Endothelial cell of umbilical vein (primary cell): ENCODE data around the gene UBXN11. TPM values are rescaled to one million over a fixed set of nuclear protein-coding genes. Genes with fewer than 3 reads are reported as not detected.

Source experiments
- BruUV-seq: library from RNA; stranded (reverse); fragments of 400-500 nt; replicated peaks from 2 replicates; lab custom pipeline; 2021; lab: Mats Ljungman, UMichigan
- CTCF ChIA-PET: fragments of 300-600, 350-600 bp; sonication (Branson Sonifier 250); formaldehyde crosslinking; loops from one replicate; lab custom pipeline; 2021; ENCODE audit warnings: antibody characterized with exemption, inconsistent platforms; lab: Charles Lee
- POLR2A ChIA-PET: fragments of 300-600, 350-600 bp; sonication (Branson Sonifier 250); formaldehyde crosslinking; loops from one replicate; lab custom pipeline; 2021; ENCODE audit warnings: antibody characterized with exemption, inconsistent platforms; lab: Charles Lee
- DNase-seq: peaks from one replicate; pipeline ENCODE4 v3.0.0-alpha.2; 2011; ENCODE audit warnings: low read depth, low spot score
- FAIRE-seq: peaks from 2 replicates; lab custom pipeline; 2011; peaks lifted over from hg19 to GRCh38; lab: Jason Lieb, UNC
- H2AFZ ChIP-seq: 2 replicates; pipeline ENCODE4 v1.6.0; 2012; ENCODE audit warnings: low read depth, low read length, control low read depth, inconsistent platforms
- H3K27ac ChIP-seq: 2 replicates; pipeline ENCODE4 v1.5.1; 2011; ENCODE audit warnings: low read depth, mild to moderate bottlenecking, control low read depth, low read length, moderate library complexity; ENCODE audit not compliant: insufficient read depth
- H3K27me3 ChIP-seq, 2 experiments: 2 replicates each; pipeline versions ENCODE4 v1.6.0 to v1.6.1; 2011; ENCODE audit warnings: low read length in 2 of 2, mixed read lengths in 1 of 2; ENCODE audit not compliant: control insufficient read depth in 2 of 2, insufficient read depth in 2 of 2
- H3K36me3 ChIP-seq, 2 experiments: 2 replicates in 1 of 2; 3 replicates in 1 of 2; pipeline ENCODE4 v1.5.1; 2011; ENCODE audit warnings: low read length in 2 of 2, mild to moderate bottlenecking in 1 of 2, moderate library complexity in 1 of 2; ENCODE audit not compliant: control insufficient read depth in 2 of 2, insufficient read depth in 2 of 2; ENCODE audit errors: extremely low read depth in 1 of 2
- H3K4me1 ChIP-seq: 3 replicates; pipeline ENCODE4 v1.5.1; 2011; ENCODE audit warnings: mild to moderate bottlenecking, low read length; ENCODE audit not compliant: control insufficient read depth, insufficient read depth; ENCODE audit errors: extremely low read depth
- H3K4me2 ChIP-seq: 2 replicates; pipeline ENCODE4 v1.6.1; 2011; ENCODE audit warnings: low read length, control low read depth, mixed read lengths; ENCODE audit not compliant: insufficient read depth
- H3K4me3 ChIP-seq, 3 experiments: fragments of 200-600 bp in 1 of 3; sonication (generic), shearing (Covaris generic) in 1 of 3; replicated peaks in 1 of 3; 2 replicates each; pipeline ENCODE4 v1.5.1; 2011 to 2016; ENCODE audit warnings: control low read depth in 3 of 3, low read length in 3 of 3, mild to moderate bottlenecking in 2 of 3, inconsistent platforms in 1 of 3, low read depth in 1 of 3, moderate library complexity in 1 of 3; ENCODE audit not compliant: insufficient read depth in 1 of 3
- H3K79me2 ChIP-seq: 2 replicates; pipeline ENCODE4 v1.6.0; 2012; ENCODE audit warnings: low read length, inconsistent platforms; ENCODE audit not compliant: control insufficient read depth, insufficient read depth
- H3K9ac ChIP-seq: replicated peaks from 2 replicates; pipeline ENCODE3; 2011; ENCODE audit warnings: low read length, control low read depth; ENCODE audit not compliant: insufficient read depth; ENCODE audit errors: extremely low read depth
- H3K9me1 ChIP-seq: replicated peaks from 3 replicates; pipeline ENCODE4 v1.6.0; 2011; ENCODE audit warnings: mild to moderate bottlenecking, low read length; ENCODE audit not compliant: control insufficient read depth, insufficient read depth; ENCODE audit errors: extremely low read depth
- H3K9me3 ChIP-seq: replicated peaks from 2 replicates; pipeline ENCODE4 v1.5.1; 2012; ENCODE audit warnings: low read length, inconsistent platforms; ENCODE audit not compliant: control insufficient read depth, insufficient read depth
- H4K20me1 ChIP-seq: replicated peaks from 2 replicates; pipeline ENCODE3; 2011; ENCODE audit warnings: mild to moderate bottlenecking, low read length; ENCODE audit not compliant: control insufficient read depth, insufficient read depth; ENCODE audit errors: extremely low read depth
- EZH2 ChIP-seq: IDR thresholded peaks from 2 replicates; pipeline ENCODE4 v1.6.1; 2012; ENCODE audit warnings: borderline replicate concordance, low read depth, mild to moderate bottlenecking, moderate library complexity, low read length, inconsistent platforms; ENCODE audit not compliant: severe bottlenecking
- FOS ChIP-seq: IDR thresholded peaks from 2 replicates; pipeline ENCODE4 v1.6.1; 2011; ENCODE audit warnings: mild to moderate bottlenecking, low read length, moderate library complexity, borderline replicate concordance; ENCODE audit not compliant: insufficient read depth
- GATA2 ChIP-seq: IDR thresholded peaks from 2 replicates; pipeline ENCODE4 v1.7.0; 2011; ENCODE audit warnings: low read depth, mild to moderate bottlenecking, moderate library complexity, mixed read lengths, low read length; ENCODE audit not compliant: insufficient read length, insufficient read depth
- JUN ChIP-seq: IDR thresholded peaks from 2 replicates; pipeline ENCODE4 v1.6.1; 2011; ENCODE audit warnings: borderline replicate concordance, low read depth; ENCODE audit not compliant: insufficient read length, insufficient read depth
- MYC ChIP-seq: IDR thresholded peaks from one replicate; pipeline ENCODE4 v1.6.1; 2011; ENCODE audit warnings: mild to moderate bottlenecking, low read depth, low read length
- POLR2A ChIP-seq: IDR thresholded peaks from 2 replicates; pipeline ENCODE4 v1.6.1; 2012; ENCODE audit warnings: low read depth, mild to moderate bottlenecking, control low read depth, low read length
- POLR2AphosphoS5 ChIP-seq: IDR thresholded peaks from 2 replicates; pipeline ENCODE4 v1.6.1; 2012; ENCODE audit warnings: low read depth, mild to moderate bottlenecking, control low read depth, low read length, moderate library complexity; ENCODE audit not compliant: insufficient read depth
- dilution Hi-C: fragments of 300-500 bp; cut with MboI; formaldehyde crosslinking; loops from one replicate; pipeline ENCODE4 v1.15.0; 2019; ENCODE audit warnings: low sequenced_read_pairs; ENCODE audit not compliant: extremely low pct_ligation_motif_present
- intact Hi-C: fragments of 100-400 bp; cut with micrococcal nuclease; formaldehyde crosslinking; loops from one replicate; pipeline ENCODE4 v1.10.0; 2022
- polyA plus RNA-seq, 4 experiments: library from polyadenylated mRNA; depleted of rRNA in 3 of 4; stranded (reverse) in 3 of 4; unstranded in 1 of 4; fragments of >200 nt; gene quantifications; 2 replicates each; pipeline versions ENCODE4 v1.2.1 to v1.2.3, GENCODE V29; 2011 to 2012; ENCODE audit warnings: missing spikeins in 1 of 4
- total RNA-seq: library from RNA; stranded (reverse); gene quantifications from 2 replicates; pipeline ENCODE4 v1.2.3, GENCODE V29; 2021
- TF ChIP-seq, protein P1 (sequence below): IDR thresholded peaks from 2 replicates; pipeline ENCODE4 v1.6.1; 2011; ENCODE audit not compliant: insufficient read depth, insufficient read length
- TF ChIP-seq, protein P2 (sequence below), 2 donors: IDR thresholded peaks; 1 replicate in 1 of 2; 2 replicates in 1 of 2; pipeline ENCODE4 v1.5.1; 2011; ENCODE audit warnings: low read length in 2 of 2, mild to moderate bottlenecking in 2 of 2, moderate library complexity in 2 of 2, control low read depth in 1 of 2, inconsistent platforms in 1 of 2, low read depth in 1 of 2; ENCODE audit not compliant: insufficient read depth in 1 of 2; ENCODE audit errors: extremely low read depth in 1 of 2

The UBXN11 gene
- total and polyA plus RNA-seq, 2 donors (not counting 3 experiments of a cell fraction or from before 2014, with no cell fraction given) = 14.8 to 15.6 TPM

DNA sequence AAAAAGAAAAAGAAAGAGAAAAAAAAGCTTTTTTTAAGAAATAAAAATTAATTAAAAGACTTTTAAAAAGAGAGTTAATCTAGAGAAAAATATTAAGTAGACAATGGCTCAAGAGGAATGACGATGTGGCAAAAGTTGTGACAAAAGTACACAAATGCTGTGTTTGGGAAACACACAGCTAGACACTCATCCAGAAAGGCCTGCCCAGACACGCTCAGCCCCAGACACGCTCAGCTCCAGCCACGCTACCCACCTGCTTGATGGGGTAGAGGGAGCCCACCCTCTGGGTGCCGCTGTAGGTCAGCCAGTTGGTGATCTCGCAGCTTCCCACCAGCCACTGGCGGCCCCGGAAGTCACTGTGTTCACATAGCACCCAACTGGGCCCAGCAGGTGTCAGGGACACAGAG is 21.5 kb upstream of the UBXN11 start:
- BruUV-seq = no TSS peak
- Histone ChIP-seq H3K9me3 (no peaks in the 10 kb centered on the region), H3K4me1 (no peaks in the 10 kb centered on the region), H3K36me3 (no peaks in the 10 kb centered on the region), H3K27me3 (no peaks in the 10 kb centered on the region), H3K4me3 (no peak overlapping the region), H3K9me1 (no peaks in the 10 kb centered on the region), H2AFZ (no peak overlapping the region), H3K27ac (no peak overlapping the region), H4K20me1 (no peaks in the 10 kb centered on the region), H3K4me2 (no peak overlapping the region), H3K79me2 (no peaks in the 10 kb centered on the region), H3K9ac (no peak overlapping the region)
- FAIRE-seq = no peak
- dilution Hi-C loops = no loop called here
- CTCF ChIA-PET = interaction anchor here (0.8 to 1.3 kb wide), 5 partner anchors 10 to 158 kb away, joined by 3 to 6 read pairs (median 3); partner anchors contain the start of gene ZNF593
- DNase-seq = no peak
- POLR2A ChIA-PET = no interaction called here
- TF ChIP-seq FOS (no peak), EZH2 (no peak), MYC (no peak), POLR2AphosphoS5 (no peak), GATA2 (no peak), POLR2A (no peak), JUN (no peak)
- TF ChIP-seq, protein P1, sequence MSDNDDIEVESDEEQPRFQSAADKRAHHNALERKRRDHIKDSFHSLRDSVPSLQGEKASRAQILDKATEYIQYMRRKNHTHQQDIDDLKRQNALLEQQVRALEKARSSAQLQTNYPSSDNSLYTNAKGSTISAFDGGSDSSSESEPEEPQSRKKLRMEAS = no peak
- TF ChIP-seq, protein P2, sequence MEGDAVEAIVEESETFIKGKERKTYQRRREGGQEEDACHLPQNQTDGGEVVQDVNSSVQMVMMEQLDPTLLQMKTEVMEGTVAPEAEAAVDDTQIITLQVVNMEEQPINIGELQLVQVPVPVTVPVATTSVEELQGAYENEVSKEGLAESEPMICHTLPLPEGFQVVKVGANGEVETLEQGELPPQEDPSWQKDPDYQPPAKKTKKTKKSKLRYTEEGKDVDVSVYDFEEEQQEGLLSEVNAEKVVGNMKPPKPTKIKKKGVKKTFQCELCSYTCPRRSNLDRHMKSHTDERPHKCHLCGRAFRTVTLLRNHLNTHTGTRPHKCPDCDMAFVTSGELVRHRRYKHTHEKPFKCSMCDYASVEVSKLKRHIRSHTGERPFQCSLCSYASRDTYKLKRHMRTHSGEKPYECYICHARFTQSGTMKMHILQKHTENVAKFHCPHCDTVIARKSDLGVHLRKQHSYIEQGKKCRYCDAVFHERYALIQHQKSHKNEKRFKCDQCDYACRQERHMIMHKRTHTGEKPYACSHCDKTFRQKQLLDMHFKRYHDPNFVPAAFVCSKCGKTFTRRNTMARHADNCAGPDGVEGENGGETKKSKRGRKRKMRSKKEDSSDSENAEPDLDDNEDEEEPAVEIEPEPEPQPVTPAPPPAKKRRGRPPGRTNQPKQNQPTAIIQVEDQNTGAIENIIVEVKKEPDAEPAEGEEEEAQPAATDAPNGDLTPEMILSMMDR (IDR thresholded peaks at IDR 0.05; ENCODE audit: extremely low read depth in 1 of 2, insufficient read depth in 1 of 2, low read depth in 1 of 2, low read length in 2 of 2) = no peak
- intact Hi-C loops = no loop called here
